K562 (cell line): ENCODE data around the gene PAGE1. TPM values are rescaled to one million over a fixed set of nuclear protein-coding genes. Genes with fewer than 3 reads are reported as not detected.

Experiments
- ATAC-seq: fragments of 200-7000 bp; cut with Tn5 transposase; 3 replicates; pipeline ENCODE4 v1.9.1; 2020; ENCODE audit warnings: moderate library complexity
- BruUV-seq: library from RNA; stranded (reverse); fragments of 400-500 nt; replicated peaks from 2 replicates; lab custom pipeline; 2021; lab: Mats Ljungman, UMichigan
- CTCF ChIA-PET: fragments of 300-600 bp; formaldehyde crosslinking; extraction: SDS; loops from one replicate; lab custom pipeline; 2021; ENCODE audit warnings: low intra/inter-chr PET ratio; lab: Yijun Ruan, JAX
- POLR2A ChIA-PET: fragments of 300-600, 350-650 bp; sonication (Branson Sonifier 250); formaldehyde crosslinking; extraction: SDS; loops from one replicate; lab custom pipeline; 2021; ENCODE audit warnings: antibody characterized with exemption, inconsistent platforms; lab: Yijun Ruan, JAX
- DNase-seq, 4 experiments: peaks; one replicate each; pipeline versions ENCODE4 v3.0.0 to v3.0.0-alpha.2; 2011 to 2018; ENCODE audit warnings: low spot score in 3 of 4, mixed read lengths in 3 of 4; ENCODE audit errors: extremely low read depth in 1 of 4
- FAIRE-seq: peaks from 2 replicates; lab custom pipeline; 2011; peaks lifted over from hg19 to GRCh38; lab: Jason Lieb, UNC
- H2AFZ ChIP-seq: 2 replicates; pipeline ENCODE4 v1.6.0; 2011; ENCODE audit warnings: low read depth, low read length, control low read depth, inconsistent platforms
- H3K27ac ChIP-seq: fragments of 200-600 bp; 3 replicates; pipeline ENCODE4 v1.8.0; 2011; ENCODE audit warnings: low read depth, mild to moderate bottlenecking, control low read depth, inconsistent platforms, low read length, moderate library complexity, mixed read lengths; ENCODE audit errors: extremely low read depth
- H3K27me3 ChIP-seq, 2 experiments: fragments of 300-600 bp in 1 of 2; 2 replicates in 1 of 2; 3 replicates in 1 of 2; pipeline versions ENCODE4 v1.6.0 to v1.8.0; 2011; ENCODE audit warnings: inconsistent platforms in 2 of 2, low read length in 2 of 2, mild to moderate bottlenecking in 1 of 2, mixed read lengths in 1 of 2, moderate library complexity in 1 of 2; ENCODE audit not compliant: control insufficient read depth in 2 of 2, insufficient read depth in 2 of 2
- H3K36me3 ChIP-seq: fragments of 300-600 bp; 3 replicates; pipeline ENCODE4 v1.8.0; 2011; ENCODE audit warnings: mild to moderate bottlenecking, low read length, inconsistent platforms; ENCODE audit not compliant: control insufficient read depth, insufficient read depth
- H3K4me1 ChIP-seq, 2 experiments: fragments of 200-600 bp in 1 of 2; replicated peaks in 1 of 2; 2 replicates in 1 of 2; 3 replicates in 1 of 2; pipeline versions ENCODE4 v1.5.1 to v1.8.0; 2011; ENCODE audit warnings: inconsistent platforms in 2 of 2, low read length in 2 of 2, mild to moderate bottlenecking in 1 of 2, mixed read lengths in 1 of 2, moderate library complexity in 1 of 2; ENCODE audit not compliant: control insufficient read depth in 2 of 2, insufficient read depth in 2 of 2
- H3K4me2 ChIP-seq: 2 replicates; pipeline ENCODE4 v1.6.1; 2011; ENCODE audit warnings: low read length, control low read depth, inconsistent platforms, mixed read lengths; ENCODE audit not compliant: insufficient read depth
- H3K4me3 ChIP-seq: fragments of 200-600 bp; sonication (generic), shearing (Covaris generic); 2 replicates; pipeline ENCODE4 v1.5.1; 2016; ENCODE audit warnings: control low read depth, inconsistent platforms
- H3K79me2 ChIP-seq: fragments of 200-600 bp; 3 replicates; pipeline ENCODE4 v1.8.0; 2011; ENCODE audit warnings: low read length, inconsistent platforms; ENCODE audit not compliant: control insufficient read depth, insufficient read depth
- H3K9ac ChIP-seq, 2 experiments: 2 replicates each; pipeline versions ENCODE4 v1.6.0 to v1.6.1; 2011; ENCODE audit warnings: low read depth in 2 of 2, low read length in 2 of 2, control low read depth in 1 of 2, inconsistent platforms in 1 of 2, mild to moderate bottlenecking in 1 of 2, mixed read lengths in 1 of 2; ENCODE audit not compliant: insufficient read depth in 1 of 2
- H3K9me1 ChIP-seq: one replicate; pipeline ENCODE4 v1.6.0; 2011; ENCODE audit warnings: inconsistent platforms, mild to moderate bottlenecking, low read length, moderate library complexity; ENCODE audit not compliant: control insufficient read depth, insufficient read depth
- H3K9me3 ChIP-seq: replicated peaks from 2 replicates; pipeline ENCODE4 v1.5.1; 2011; ENCODE audit warnings: low read depth, low read length, inconsistent platforms; ENCODE audit not compliant: control insufficient read depth, insufficient read depth
- H4K20me1 ChIP-seq: replicated peaks from 2 replicates; pipeline ENCODE4 v1.6.1; 2011; ENCODE audit warnings: low read length, inconsistent platforms, mixed read lengths; ENCODE audit not compliant: control insufficient read depth, insufficient read depth
- ARID2 ChIP-seq: fragments of 450-650 bp; IDR thresholded peaks from 2 replicates; pipeline ENCODE4 v1.6.1; 2017; ENCODE audit warnings: antibody characterized with exemption, mild to moderate bottlenecking
- CBFA2T3 ChIP-seq: fragments of 450-650 bp; IDR thresholded peaks from 2 replicates; pipeline ENCODE4 v1.6.1; 2017
- EZH2 ChIP-seq: IDR thresholded peaks from 2 replicates; pipeline ENCODE4 v1.6.1; 2012; ENCODE audit warnings: low read depth, mild to moderate bottlenecking, inconsistent platforms, low read length, borderline replicate concordance
- KAT7 ChIP-seq: sonication (generic); formaldehyde crosslinking; IDR thresholded peaks from 2 replicates; pipeline ENCODE4 v1.8.0; 2022; ENCODE audit warnings: missing genetic modification reagents, mild to moderate bottlenecking, borderline replicate concordance
- MAZ ChIP-seq, 2 experiments: fragments of 450-650 bp in 1 of 2; sonication (generic) in 1 of 2; formaldehyde crosslinking; IDR thresholded peaks in 1 of 2; conservative IDR thresholded peaks in 1 of 2; 2 replicates each; pipeline versions ENCODE4 v1.4.0 to v1.5.0; 2020; ENCODE audit warnings: mild to moderate bottlenecking in 1 of 2, missing genetic modification reagents in 1 of 2
- POLR2A ChIP-seq: fragments of 450-650 bp; conservative IDR thresholded peaks from 2 replicates; pipeline ENCODE4 v1.6.1; 2016
- SLC30A9 ChIP-seq: fragments of 250-450 bp; sonication (Bioruptor Pico); IDR thresholded peaks from 2 replicates; pipeline ENCODE4 v1.8.0; 2022; ENCODE audit warnings: mild to moderate bottlenecking, moderate library complexity
- TCF7L2 ChIP-seq: fragments of 150-350 bp; IDR thresholded peaks from 2 replicates; pipeline ENCODE4 v1.6.1; 2016; ENCODE audit warnings: low read depth, mild to moderate bottlenecking, low read length, moderate library complexity
- TFAM ChIP-seq: fragments of 250-450 bp; sonication (Bioruptor Pico); conservative IDR thresholded peaks from 2 replicates; pipeline ENCODE4 v1.5.0; 2021; ENCODE audit warnings: mild to moderate bottlenecking, moderate library complexity
- ZFX ChIP-seq: sonication (generic); formaldehyde crosslinking; IDR thresholded peaks from 2 replicates; pipeline ENCODE4 v1.8.0; 2022; ENCODE audit warnings: mild to moderate bottlenecking, missing genetic modification reagents, moderate library complexity
- ZNF12 ChIP-seq: sonication (generic); formaldehyde crosslinking; IDR thresholded peaks from 2 replicates; pipeline ENCODE4 v1.4.0; 2020; ENCODE audit warnings: mild to moderate bottlenecking, missing genetic modification reagents
- ZNF444 ChIP-seq: fragments of 250-450 bp; sonication (Bioruptor Pico); IDR thresholded peaks from 2 replicates; pipeline ENCODE4 v1.4.0; 2020; ENCODE audit warnings: mild to moderate bottlenecking, moderate library complexity
- WGBS: fragments of 100-300 bp; shearing (Covaris generic); methylation state at CpG from one replicate; pipeline ENCODE4 v1.1.6; 2016; ENCODE audit warnings: low coverage, mixed read lengths; ENCODE audit not compliant: insufficient coverage; ENCODE audit errors: missing lambda C conversion rate; 5-methylcytosine and 5-hydroxymethylcytosine counted together
- in situ Hi-C: fragments of 300-500 bp; cut with MboI; formaldehyde crosslinking; loops from 4 replicates; pipeline ENCODE4 v1.15.0; 2018; ENCODE audit warnings: inconsistent platforms, mixed read lengths
- intact Hi-C: fragments of 100-400 bp; cut with micrococcal nuclease; formaldehyde crosslinking; loops from 2 replicates; pipeline ENCODE4 v1.14.2; 2022
- polyA plus RNA-seq, 8 experiments: library from polyadenylated mRNA; depleted of rRNA in 4 of 8; stranded (reverse) in 5 of 8; unstranded in 3 of 8; fragments of >200 nt; fragmentation: Nextera tagmentation in 2 of 8; fragmentation: Illumina TruSeq in 1 of 8; extraction: Ambion mirVana in 2 of 8; extraction: Trizol in 1 of 8; gene quantifications; 2 replicates each; pipeline versions ENCODE4 v1.2.1 to v1.2.3, GENCODE V29; 2011 to 2014; ENCODE audit warnings: inconsistent platforms in 1 of 8, missing spikeins in 1 of 8
- total RNA-seq, 7 experiments: library from RNA; depleted of rRNA in 6 of 7; stranded (reverse); fragments of >200 nt in 6 of 7; fragmentation: Illumina TruSeq in 2 of 7; extraction: Trizol in 2 of 7; gene quantifications; 2 replicates each; pipeline versions ENCODE4 v1.2.1 to v1.2.3, GENCODE V29; 2011 to 2021; ENCODE audit warnings: low replicate concordance in 1 of 7
- TF ChIP-seq, protein P1 (sequence below): fragments of 450-650 bp; IDR thresholded peaks from 2 replicates; pipeline ENCODE4 v1.7.1; 2018; ENCODE audit warnings: mild to moderate bottlenecking, low read depth; ENCODE audit not compliant: partially characterized antibody
- TF ChIP-seq, protein P2 (sequence below): fragments of 250-450 bp; sonication (Bioruptor Pico); IDR thresholded peaks from 2 replicates; pipeline ENCODE4 v1.4.0; 2020

The PAGE1 gene
- total and polyA plus RNA-seq, 9 of the 15 experiments (the other 6 are each of a cell fraction or from before 2014, with no cell fraction given) = 43.5 to 520 (median 123) TPM

DNA sequence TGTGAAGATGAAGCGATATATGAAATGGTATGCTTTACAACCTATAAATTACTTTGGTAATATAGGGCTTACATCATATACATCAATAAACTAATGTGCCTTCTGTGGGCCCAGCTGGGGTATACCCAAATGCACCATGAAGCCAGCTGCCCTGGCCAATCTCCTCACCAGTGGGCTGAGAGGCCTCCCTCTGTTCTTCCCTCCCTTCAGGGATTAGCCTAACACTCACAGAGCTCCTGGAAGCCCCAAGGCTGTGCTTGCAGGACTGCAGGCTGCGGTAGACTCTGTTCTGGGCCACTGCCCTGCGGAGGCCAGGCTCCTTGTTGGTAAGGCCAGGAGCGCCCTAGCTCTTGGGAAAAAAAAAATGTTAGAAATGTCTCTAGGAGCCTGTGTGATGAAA lies 33.9 kb downstream of the PAGE1 start:
- H3K27me3 ChIP-seq = peaks cover 4 to 23% of the 10 kb centered on the region in 2 experiments; a peak in 4 of 5 replicates
- H3K79me2 ChIP-seq = no peaks in the 10 kb centered on the region
- H4K20me1 ChIP-seq = no peaks in the 10 kb centered on the region
- intact Hi-C loops = no loop called here
- no TSS peak for BruUV-seq
- H3K4me1 ChIP-seq = no peaks in the 10 kb centered on the region
- in situ Hi-C loops = no loop called here
- H2AFZ ChIP-seq = no peak overlapping the region
- CTCF ChIA-PET = no interaction called here
- H3K9ac ChIP-seq = no peak overlapping the region
- DNase-seq (no peak), FAIRE-seq (no peak), ATAC-seq (no peak)
- no peaks in the 10 kb centered on the region for H3K9me1 ChIP-seq
- 0% methylated on average over 4 of the region's 4 CpGs for WGBS
- no peak overlapping the region for H3K4me3 ChIP-seq
- H3K36me3 ChIP-seq = no peaks in the 10 kb centered on the region
- H3K27ac ChIP-seq = no peak overlapping the region
- H3K4me2 ChIP-seq = no peak overlapping the region
- POLR2A ChIA-PET = interaction anchor here (0.5 kb wide), 1 partner anchor 35 kb away, joined by 3 read pairs; no protein-coding TSS in a partner anchor
- no peaks in the 10 kb centered on the region for H3K9me3 ChIP-seq
- TF ChIP-seq MAZ (CRISPR knock-in tag; conservative IDR thresholded peaks at IDR 0.05 in 1 of 2, IDR thresholded peaks at IDR 0.05 in 1 of 2) = no peak
- no peak for TF ChIP-seq POLR2A
- no peak for TF ChIP-seq CBFA2T3
- TF ChIP-seq ZNF12 (CRISPR knock-in tag) = no peak
- no peak for TF ChIP-seq SLC30A9 (CRISPR knock-in tag)
- TF ChIP-seq ZFX = no peak
- no peak for TF ChIP-seq TCF7L2
- no peak for TF ChIP-seq TFAM
- no peak for TF ChIP-seq ARID2
- TF ChIP-seq, protein P1, sequence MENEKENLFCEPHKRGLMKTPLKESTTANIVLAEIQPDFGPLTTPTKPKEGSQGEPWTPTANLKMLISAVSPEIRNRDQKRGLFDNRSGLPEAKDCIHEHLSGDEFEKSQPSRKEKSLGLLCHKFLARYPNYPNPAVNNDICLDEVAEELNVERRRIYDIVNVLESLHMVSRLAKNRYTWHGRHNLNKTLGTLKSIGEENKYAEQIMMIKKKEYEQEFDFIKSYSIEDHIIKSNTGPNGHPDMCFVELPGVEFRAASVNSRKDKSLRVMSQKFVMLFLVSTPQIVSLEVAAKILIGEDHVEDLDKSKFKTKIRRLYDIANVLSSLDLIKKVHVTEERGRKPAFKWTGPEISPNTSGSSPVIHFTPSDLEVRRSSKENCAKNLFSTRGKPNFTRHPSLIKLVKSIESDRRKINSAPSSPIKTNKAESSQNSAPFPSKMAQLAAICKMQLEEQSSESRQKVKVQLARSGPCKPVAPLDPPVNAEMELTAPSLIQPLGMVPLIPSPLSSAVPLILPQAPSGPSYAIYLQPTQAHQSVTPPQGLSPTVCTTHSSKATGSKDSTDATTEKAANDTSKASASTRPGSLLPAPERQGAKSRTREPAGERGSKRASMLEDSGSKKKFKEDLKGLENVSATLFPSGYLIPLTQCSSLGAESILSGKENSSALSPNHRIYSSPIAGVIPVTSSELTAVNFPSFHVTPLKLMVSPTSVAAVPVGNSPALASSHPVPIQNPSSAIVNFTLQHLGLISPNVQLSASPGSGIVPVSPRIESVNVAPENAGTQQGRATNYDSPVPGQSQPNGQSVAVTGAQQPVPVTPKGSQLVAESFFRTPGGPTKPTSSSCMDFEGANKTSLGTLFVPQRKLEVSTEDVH = no peak
- TF ChIP-seq ZNF444 = no peak
- TF ChIP-seq, protein P2, sequence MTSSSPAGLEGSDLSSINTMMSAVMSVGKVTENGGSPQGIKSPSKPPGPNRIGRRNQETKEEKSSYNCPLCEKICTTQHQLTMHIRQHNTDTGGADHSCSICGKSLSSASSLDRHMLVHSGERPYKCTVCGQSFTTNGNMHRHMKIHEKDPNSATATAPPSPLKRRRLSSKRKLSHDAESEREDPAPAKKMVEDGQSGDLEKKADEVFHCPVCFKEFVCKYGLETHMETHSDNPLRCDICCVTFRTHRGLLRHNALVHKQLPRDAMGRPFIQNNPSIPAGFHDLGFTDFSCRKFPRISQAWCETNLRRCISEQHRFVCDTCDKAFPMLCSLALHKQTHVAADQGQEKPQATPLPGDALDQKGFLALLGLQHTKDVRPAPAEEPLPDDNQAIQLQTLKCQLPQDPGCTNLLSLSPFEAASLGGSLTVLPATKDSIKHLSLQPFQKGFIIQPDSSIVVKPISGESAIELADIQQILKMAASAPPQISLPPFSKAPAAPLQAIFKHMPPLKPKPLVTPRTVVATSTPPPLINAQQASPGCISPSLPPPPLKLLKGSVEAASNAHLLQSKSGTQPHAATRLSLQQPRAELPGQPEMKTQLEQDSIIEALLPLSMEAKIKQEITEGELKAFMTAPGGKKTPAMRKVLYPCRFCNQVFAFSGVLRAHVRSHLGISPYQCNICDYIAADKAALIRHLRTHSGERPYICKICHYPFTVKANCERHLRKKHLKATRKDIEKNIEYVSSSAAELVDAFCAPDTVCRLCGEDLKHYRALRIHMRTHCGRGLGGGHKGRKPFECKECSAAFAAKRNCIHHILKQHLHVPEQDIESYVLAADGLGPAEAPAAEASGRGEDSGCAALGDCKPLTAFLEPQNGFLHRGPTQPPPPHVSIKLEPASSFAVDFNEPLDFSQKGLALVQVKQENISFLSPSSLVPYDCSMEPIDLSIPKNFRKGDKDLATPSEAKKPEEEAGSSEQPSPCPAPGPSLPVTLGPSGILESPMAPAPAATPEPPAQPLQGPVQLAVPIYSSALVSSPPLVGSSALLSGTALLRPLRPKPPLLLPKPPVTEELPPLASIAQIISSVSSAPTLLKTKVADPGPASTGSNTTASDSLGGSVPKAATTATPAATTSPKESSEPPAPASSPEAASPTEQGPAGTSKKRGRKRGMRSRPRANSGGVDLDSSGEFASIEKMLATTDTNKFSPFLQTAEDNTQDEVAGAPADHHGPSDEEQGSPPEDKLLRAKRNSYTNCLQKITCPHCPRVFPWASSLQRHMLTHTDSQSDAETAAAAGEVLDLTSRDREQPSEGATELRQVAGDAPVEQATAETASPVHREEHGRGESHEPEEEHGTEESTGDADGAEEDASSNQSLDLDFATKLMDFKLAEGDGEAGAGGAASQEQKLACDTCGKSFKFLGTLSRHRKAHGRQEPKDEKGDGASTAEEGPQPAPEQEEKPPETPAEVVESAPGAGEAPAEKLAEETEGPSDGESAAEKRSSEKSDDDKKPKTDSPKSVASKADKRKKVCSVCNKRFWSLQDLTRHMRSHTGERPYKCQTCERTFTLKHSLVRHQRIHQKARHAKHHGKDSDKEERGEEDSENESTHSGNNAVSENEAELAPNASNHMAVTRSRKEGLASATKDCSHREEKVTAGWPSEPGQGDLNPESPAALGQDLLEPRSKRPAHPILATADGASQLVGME = no peak
- no peak for TF ChIP-seq EZH2
- TF ChIP-seq KAT7 = no peak
